ENCODE results near the gene KIF26B. TPM values are rescaled to one million over a fixed set of nuclear protein-coding genes. Genes with fewer than 3 reads are reported as not detected.
A peak's percentile ranks its signal among the peaks of the same experiment; 100 is the strongest.
"Not testable (repeated sequence)": the region's sequence is repeated elsewhere in the genome, so short reads cannot be mapped to it uniquely, and the experiment has no call there.

The KIF26B gene
- total RNA-seq, 1 experiment from 2014 or later: 14.7 TPM

DNA sequence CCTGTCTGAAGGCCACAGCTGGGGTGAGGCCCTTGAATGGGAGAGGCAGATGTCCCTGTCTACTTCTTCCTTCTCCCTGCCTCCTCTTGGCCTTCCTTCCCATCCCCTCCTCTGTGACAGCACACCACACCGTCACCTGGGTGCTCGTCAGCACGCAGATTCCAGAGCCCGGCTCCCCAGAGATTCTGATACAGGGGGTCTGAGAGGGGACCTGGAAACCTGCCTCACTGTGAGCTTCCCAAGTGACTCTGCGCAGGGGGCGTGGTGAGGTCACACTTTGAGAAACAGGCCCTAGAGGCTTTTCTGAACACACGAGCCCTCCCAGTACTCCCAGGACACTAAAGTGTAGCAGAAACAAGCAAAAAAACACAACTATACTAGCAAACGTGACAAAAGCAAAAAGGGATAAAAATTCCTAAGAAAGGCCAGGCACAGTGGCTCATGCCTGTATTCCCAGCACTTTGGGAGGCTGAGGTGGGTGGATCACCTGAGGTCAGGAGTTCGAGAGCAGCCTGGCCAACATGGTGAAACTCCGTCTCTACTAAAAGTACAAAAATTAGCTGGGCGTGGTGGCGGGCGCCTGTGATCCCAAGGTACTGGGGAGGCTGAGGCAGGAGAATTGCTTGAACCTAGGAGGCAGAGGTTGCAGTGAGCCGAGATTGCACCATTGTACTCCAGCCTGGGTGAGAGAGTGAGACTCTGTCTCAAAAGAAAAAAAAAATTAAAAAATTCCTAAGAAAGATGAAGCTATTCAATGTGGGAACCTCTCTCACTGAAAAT, 201.3 kb downstream of the KIF26B start:
- not testable (repeated sequence) for DNase-seq (ENCODE audit: low spot score)

DNA sequence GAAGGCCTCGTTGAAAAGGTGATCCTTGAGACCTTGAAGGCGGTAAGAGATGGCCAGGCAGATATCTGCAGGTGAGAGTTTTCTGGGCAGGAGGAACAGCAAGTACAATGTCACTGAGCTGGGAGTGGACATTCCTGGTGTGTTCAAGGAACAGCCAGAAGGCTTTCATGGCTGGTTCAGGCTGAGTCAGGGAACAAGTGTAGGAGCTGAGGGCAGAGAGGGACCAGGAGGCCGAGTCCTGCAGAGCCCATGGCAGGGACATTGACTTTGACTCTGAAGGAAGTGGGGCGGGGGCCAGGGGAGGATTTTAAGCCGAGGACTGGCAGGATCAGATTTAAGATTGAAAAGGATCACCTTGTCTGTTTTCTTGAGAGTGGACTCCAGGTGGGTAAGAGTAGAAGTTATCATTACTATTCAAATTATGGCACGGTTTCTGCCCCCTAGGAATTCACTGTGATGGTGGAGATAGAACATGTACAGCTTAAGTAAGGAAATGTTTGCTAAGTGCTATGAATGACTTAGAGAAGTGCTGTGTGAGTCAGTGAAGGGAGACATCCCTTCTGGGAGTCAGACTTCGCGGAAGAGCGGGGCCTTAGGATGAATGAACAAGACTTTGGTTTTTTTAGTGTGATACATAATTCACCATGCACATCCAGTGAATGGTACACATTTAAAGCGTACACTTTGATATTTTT, 202.3 kb downstream of the KIF26B start:
- DNase-seq (ENCODE audit: low spot score): no peak

DNA sequence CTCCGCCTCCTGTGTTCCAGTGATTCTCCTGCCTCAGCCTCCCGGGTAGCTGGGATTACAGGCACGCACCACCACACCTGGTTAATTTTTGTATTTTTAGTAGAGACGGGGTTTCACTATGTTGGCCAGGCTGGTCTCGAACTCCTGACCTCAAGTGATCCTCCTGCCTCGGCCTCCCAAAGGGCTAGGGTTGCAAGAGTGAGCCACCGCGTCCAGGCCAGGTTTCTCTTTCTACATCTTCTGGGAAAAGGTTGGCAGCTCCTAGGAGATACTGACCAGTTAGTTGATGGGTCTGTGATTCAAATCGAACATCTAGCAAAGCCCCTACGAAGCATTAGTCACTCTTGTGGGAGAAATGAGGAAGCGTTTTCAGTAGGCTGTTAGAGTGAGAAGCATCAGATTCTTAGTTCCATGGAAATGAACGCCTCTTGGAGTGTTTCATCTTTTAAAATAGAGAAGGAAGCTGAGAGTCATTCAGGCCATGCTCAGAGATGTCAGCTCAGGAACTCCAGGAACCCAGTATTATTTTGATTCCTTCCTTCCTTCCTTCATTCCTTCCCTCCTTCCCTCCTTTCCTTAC, 204.4 kb downstream of the KIF26B start:
- not testable (repeated sequence) for DNase-seq (ENCODE audit: low spot score)

DNA sequence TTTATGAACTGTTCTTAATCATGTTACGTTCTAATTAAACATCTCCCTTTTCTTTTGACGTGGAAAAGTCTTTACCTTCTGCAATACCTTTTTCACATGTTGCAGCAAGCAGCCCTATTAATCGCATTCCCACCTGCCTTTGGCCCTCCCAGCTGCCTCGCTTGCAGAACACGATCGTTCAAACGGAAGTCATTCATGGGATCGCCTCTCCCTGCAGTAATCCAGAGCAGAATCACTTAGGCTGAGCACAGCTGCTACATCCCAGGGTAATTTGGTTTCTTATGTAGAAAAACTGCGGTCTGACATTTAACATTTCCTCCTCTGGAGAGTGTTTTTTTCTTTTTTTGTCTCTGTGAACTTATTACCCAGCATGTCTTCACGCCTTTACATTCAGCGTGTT, 206.3 kb downstream of the KIF26B start:
- DNase-seq (ENCODE audit: low spot score): no peak

DNA sequence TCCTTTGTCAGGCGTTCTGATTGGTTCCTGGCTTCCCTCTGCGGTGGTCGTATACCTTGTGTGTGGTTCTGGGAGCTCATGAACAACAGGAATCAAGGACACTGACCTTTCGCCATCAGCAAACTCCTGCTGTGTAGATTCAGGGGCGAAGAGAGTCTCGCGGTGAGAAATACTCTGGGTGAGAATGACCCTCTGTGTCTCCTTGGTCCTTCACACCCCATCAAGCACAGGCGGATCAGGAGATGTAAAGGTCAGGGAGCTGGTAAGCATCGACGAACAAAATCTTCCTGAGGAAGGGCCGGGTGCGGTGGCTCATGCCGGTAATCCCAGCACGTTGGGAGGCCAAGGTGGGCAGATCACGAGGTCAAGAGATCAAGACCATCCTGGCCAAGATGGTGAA, 207.2 kb downstream of the KIF26B start:
- DNase-seq (ENCODE audit: low spot score): no peak

DNA sequence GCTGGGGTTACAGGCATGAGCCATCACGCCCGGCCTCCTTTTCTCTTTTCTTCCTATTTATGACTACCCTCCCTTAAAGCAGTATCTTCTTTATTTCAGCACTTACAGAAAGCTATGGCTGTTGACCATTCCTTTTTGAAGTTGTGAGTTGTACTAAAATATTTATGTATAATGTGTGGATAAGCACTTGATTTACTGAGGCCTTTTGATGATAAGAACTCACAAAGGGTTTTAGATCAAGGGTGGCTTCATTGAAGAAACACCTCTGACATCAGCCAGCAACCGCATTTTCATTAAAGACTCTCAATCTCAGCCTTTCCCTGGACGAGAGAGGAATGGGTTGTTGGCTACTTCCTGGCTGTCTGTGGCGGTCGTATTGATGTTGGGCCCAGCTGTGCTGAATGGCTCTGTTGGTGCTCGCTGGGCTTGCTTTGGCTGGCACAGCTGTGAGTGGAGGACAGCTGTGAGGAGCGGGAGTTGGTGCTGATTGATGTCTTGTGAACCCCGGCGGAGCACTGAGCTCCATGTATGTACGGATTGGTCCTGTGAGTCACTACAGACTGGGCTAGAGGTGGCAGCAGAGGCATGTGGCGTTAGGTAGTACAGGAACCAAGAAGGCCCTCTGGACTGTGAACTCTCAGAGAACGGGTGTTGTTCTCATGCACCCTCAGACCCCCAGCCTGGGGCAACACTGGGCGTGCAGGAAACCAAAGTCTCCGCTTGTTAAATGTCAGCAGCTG, 208.8 kb downstream of the KIF26B start:
- no peak for DNase-seq (ENCODE audit: low spot score)

GRCh38 chr1:245365095-245366020, 210.6 kb downstream of the KIF26B start:
- no peak for DNase-seq (ENCODE audit: low spot score)

GRCh38 chr1:245366886-245367285, 212.1 kb downstream of the KIF26B start:
- DNase-seq (ENCODE audit: low spot score): no peak

- DNase-seq (ENCODE audit: low spot score): no peak
These were observed 215.5 kb downstream of the KIF26B start for GRCh38 chr1:245370175-245370825.

DNA sequence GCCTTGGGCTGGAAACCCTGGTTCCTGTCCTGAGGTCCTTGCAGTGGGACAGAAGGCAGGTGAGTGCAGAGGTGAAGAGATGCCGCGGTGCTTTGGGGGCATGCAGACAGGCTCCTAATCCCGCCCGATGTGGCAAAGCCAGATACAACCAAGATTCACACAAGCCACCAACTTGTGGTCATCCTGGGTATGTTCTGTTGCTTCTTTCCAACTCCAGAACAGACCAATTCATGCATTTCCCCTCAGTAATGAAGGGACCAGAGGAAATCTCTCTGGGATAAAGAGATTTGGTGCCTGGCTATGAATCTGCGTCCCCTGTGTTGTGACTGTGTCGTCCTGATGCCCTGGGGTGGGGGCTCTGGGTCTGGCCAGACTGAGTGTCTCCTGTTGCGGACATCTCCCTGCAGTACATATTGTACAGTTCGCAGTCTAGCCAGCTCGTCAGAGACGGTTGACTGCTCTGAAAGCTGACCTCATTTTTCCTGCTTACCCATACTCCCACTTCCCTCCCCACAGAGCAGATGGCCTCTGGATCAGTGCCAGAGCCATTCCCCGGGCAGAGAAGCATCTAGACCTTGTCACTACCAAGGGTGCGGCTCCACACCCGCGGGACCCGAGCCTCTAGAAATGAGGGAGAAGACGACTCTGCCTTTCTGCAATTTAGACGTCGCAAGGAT, 216.3 kb downstream of the KIF26B start:
- no peak for DNase-seq (ENCODE audit: low spot score)

DNA sequence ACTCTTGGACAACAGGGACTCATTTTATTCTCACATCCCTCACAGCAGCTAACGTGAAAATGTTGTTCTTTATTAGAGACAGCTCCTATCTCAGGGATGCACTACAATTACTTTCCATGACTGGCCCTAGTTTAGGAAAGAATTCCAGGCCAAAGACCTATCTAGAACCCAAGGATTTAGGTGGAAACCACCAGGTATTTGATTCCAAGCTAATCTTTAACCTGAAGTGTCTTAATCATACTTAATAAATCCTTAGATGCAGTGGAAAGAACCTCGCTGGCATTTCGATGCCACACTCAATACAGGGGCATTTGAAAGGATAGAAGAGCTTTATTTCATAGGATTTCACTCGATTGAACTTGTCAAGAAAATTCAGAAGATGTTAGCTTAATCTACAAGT, 218.3 kb downstream of the KIF26B start:
- DNase-seq (ENCODE audit: low spot score): no peak

- DNase-seq (ENCODE audit: low spot score): no peak
These were observed 221.1 kb downstream of the KIF26B start for GRCh38 chr1:245375789-245376460.

- no peak for DNase-seq (ENCODE audit: low spot score)
These were observed 223.1 kb downstream of the KIF26B start for GRCh38 chr1:245377854-245378253.

- peak; percentile 28 for DNase-seq (ENCODE audit: low spot score)
These were observed 223.5 kb downstream of the KIF26B start for GRCh38 chr1:245378311-245378722.

GRCh38 chr1:245378745-245379144, 224.0 kb downstream of the KIF26B start:
- no peak for DNase-seq (ENCODE audit: low spot score)

DNA sequence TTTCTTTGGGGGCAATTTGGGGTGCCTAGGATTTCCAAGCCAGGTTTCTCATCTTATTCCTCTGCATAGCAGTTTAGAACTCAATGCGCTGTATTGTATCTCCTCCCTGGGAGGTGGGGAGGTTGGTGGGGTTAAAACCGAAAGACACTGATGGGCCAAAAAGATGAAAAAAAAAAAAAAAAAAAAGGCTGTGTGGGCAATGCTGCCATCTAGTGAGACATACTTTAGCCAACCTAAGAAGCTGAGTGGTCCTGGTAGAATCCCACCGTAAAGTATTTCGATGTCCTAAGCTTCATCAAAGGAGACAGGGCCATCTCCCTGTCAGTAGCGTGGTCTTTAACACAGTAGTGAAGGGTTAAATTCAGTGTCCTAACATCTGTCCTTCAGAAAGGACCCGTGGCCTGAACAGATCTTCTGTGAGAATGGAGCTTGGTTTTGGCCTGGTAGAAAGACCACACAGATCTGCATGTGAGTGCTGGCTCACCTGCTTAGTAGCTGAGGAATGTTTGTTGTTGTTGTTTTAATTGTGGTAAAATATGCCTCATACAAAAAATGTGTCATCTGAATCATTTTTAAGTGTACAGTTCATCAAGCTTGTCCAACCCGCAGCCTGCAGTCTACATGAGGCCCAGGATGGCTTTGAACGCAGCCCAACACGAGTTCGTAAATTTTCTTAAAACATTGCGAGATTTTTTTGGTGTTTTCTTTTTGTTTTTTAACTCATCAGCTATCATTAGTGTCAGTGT, 226.2 kb downstream of the KIF26B start:
- DNase-seq (ENCODE audit: low spot score): no peak

- DNase-seq (ENCODE audit: low spot score): no peak
These were observed 228.2 kb downstream of the KIF26B start for GRCh38 chr1:245382981-245383380.
